Choroid plexus epithelial cell (primary cell): Measurements from ENCODE around the gene ADAMTS12.

ENCODE experiments used
- DNase-seq: peaks from one replicate; pipeline ENCODE4 v3.0.0-alpha.2; 2010; ENCODE audit warnings: low read depth
- H3K4me3 ChIP-seq: 2 replicates; pipeline ENCODE4 v1.5.1; 2011; ENCODE audit warnings: low read depth, mild to moderate bottlenecking, control low read depth, low read length, moderate library complexity
- TF ChIP-seq, protein P1 (sequence below): conservative IDR thresholded peaks from 2 replicates; pipeline ENCODE4 v1.5.1; 2011; ENCODE audit warnings: low read depth, mild to moderate bottlenecking, control low read depth, inconsistent platforms, low read length, moderate library complexity

Gene ADAMTS12

DNA sequence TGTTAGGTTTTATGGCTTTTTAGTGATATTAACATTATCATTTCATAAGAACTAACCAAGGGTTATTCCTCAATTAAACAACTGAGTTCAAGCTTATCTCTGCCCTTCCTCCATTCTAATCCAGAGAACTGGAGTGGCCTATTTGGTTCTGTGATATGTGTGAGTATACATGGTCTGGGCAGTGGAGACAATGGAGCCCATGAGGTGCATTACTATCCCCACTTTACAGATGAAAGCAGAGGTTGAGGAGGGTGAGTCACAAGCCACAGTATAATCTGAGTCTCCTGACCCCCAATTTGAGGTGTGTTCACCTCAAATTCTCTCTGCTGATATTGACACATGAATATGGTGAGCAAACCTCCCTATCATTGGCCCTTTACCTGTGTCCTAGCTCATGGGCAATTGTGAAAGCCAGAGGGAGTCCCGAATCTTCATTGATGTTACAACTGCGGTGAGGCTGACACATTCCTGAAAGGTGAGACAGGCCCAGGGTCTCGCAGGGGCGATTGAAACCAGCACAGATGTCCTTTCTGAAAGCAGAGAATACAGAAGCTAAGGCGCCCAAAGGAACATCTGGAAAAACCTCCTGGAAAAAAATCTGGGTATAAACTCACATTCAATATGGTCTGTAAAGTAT lies 233.9 kb downstream of the ADAMTS12 start:
- no peak for DNase-seq
- TF ChIP-seq, protein P1, sequence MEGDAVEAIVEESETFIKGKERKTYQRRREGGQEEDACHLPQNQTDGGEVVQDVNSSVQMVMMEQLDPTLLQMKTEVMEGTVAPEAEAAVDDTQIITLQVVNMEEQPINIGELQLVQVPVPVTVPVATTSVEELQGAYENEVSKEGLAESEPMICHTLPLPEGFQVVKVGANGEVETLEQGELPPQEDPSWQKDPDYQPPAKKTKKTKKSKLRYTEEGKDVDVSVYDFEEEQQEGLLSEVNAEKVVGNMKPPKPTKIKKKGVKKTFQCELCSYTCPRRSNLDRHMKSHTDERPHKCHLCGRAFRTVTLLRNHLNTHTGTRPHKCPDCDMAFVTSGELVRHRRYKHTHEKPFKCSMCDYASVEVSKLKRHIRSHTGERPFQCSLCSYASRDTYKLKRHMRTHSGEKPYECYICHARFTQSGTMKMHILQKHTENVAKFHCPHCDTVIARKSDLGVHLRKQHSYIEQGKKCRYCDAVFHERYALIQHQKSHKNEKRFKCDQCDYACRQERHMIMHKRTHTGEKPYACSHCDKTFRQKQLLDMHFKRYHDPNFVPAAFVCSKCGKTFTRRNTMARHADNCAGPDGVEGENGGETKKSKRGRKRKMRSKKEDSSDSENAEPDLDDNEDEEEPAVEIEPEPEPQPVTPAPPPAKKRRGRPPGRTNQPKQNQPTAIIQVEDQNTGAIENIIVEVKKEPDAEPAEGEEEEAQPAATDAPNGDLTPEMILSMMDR: no peak
- no peak overlapping the region for H3K4me3 ChIP-seq

DNA sequence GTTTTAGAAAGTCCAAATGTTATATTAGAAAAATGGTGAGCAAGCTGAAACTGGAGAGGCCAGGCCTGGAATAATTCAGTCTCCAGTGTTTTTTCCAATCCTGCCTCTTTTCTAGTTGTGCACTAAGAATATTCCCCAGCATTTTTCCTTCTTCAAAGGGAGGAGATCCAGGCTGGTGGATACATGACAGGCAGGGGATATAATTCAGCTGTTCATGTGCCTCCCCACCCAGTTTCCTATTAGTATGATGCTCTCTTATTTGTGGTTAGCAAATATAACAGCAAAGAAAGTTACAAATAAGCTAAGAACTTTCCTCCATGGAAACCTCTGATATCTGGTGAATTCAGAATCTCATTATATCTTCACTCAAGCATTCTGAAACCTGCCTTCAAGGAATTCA lies 234.6 kb downstream of the ADAMTS12 start:
- no peak overlapping the region for H3K4me3 ChIP-seq
- no peak for DNase-seq
- TF ChIP-seq, protein P1: no peak

DNA sequence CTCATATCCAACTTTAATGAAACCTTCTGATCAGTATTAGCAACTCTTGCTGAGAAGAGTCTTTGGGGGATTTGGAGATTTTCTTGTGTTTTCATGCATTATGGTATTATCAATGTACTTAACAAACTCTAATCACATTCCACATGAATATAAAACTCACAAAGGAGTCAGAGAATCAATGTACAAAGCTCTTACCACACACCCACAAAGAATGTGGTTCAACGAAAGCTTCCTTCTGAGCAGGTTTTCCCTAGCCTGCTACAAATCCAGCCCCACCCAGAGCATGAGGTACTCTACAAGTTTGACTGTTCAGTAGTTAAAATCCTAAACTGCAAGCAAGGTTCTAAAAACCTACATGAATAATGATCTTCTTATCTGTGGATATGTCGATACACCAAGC lies 240.9 kb downstream of the ADAMTS12 start:
- DNase-seq: peak; percentile 52
- TF ChIP-seq, protein P1: no peak
- H3K4me3 ChIP-seq: no peak overlapping the region

DNA sequence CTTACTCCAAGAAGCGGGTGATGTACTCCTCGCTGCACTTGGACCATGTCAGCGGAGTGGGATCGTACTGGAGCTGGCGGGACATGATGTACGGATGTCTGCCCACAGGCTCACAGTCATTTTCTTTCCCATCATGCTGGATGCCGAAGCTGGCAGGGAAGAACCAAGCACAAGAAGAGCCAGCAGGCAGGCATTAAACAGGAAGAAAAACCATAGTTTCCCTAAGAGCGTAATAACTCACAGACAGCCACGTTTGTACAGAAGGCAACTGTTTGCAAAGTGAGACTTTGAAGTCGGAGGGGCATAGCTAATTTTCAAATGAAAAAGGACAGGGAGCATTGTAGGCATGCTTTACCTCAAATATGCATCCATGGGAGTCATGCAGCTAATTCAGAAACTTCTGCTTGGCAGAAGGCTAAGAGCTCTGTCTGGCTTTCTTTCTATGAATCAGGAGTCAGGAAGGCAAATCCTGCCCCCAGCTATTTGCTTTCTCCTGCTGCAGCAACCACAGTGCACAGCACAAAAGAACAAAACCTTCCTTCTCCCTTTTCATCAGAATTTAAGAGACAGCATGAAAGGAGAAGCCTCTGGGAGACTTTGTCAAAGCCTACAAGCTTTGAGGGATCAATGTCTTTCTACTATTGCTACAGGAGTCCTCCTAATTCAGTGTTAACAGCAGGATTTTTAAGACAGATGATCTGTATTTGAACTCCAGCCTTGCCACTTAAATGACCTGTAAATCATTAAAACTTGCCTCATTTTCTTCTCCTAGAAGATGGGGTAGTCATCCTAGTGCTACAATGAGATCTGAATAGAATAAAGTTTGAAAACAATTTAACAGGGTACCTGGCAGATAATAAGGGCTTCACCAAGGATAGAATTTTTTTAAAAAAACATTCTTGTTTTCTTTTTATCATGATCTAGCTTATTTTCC lies 242.0 kb downstream of the ADAMTS12 start:
- TF ChIP-seq, protein P1: no peak

DNA sequence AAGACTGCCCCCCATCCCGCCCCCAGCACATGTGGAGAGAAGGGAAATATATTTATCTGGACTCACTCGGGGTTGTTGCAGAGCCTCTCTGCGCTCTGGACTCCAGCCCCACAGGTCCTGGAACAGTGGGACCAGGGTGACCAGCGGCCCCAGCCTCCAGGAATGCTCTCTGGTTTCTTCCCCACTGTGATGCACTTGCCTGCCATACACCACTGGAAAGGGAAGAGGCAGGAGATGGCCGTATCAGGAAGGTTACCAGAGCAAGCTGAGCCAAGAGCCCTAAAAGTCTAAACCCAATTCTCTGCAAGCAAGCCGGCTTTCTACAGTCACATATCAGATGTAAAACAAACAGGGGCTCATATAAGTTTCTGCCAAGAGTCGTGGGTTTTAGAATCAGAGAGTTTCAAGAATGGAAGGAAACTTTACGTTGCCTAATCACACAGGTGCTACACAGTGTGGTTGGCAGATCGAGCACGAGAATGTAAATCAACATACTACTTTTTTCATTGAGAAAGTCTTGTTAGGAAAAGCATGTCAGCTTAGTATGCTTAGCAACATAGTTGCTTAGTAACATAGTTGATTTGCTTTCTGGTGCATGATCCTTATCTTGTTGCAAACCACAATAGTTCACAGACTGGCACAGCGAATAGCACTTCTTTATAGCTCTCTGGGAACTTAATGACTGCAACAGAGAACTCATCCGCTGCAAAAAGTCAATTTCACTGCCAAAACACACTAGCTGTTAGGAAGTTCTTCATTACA lies 249.9 kb downstream of the ADAMTS12 start:
- TF ChIP-seq, protein P1: no peak
- no peak overlapping the region for H3K4me3 ChIP-seq
- peak; percentile 90 for DNase-seq

More for the DNA sequence above, 242.0 kb downstream of the ADAMTS12 start:
- H3K4me3 ChIP-seq: no peak overlapping the region
- DNase-seq: peak; percentile 85

DNA sequence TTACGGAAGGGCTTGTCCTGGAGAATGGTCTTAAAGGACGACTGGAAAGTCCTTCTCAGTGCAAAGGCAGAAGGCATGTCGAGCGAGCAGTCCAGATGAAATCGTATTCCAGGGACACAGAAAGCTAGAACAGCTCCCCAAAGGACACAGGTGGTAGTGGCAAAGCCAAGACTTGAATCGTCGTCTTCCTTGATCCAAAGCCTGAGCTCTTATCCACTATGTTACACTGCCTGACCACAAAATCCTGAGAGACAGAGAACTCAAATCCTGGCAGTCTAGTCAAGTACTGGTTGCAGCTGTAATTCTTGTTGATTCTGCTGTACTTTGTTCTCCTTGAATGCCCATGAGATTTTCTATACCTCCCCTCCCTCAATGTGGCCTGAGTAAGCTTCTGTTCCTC lies 252.3 kb downstream of the ADAMTS12 start:
- H3K4me3 ChIP-seq: no peak overlapping the region
- TF ChIP-seq, protein P1: no peak
- DNase-seq: no peak
